HEK293 (cell line): ENCODE results near the gene FHAD1.

Experiments
- HOXC10 ChIP-seq: sonication (generic); formaldehyde crosslinking; IDR thresholded peaks from 2 replicates; pipeline ENCODE4 v1.8.1; 2023; ENCODE audit warnings: mild to moderate bottlenecking, missing genetic modification reagents
- TCF7L2 ChIP-seq: IDR thresholded peaks from 2 replicates; pipeline ENCODE4 v1.6.1; 2011; ENCODE audit warnings: low read depth, mild to moderate bottlenecking, inconsistent platforms, low read length, moderate library complexity, borderline replicate concordance
- ZNF214 ChIP-seq: fragments of 450-650 bp; formaldehyde crosslinking; IDR thresholded peaks from 2 replicates; pipeline ENCODE4 v1.5.1; 2017; ENCODE audit warnings: missing biosample characterization, mild to moderate bottlenecking, missing genetic modification characterization, borderline replicate concordance
- ZNF830 ChIP-seq: fragments of 450-650 bp; IDR thresholded peaks from 2 replicates; pipeline ENCODE4 v1.5.0; 2018; ENCODE audit warnings: missing biosample characterization, missing genetic modification characterization, low read depth, mild to moderate bottlenecking, moderate library complexity
- TF ChIP-seq, protein P1 (sequence below): fragments of 450-650 bp; formaldehyde crosslinking; IDR thresholded peaks from 2 replicates; pipeline ENCODE4 v1.5.1; 2016; ENCODE audit warnings: missing biosample characterization, missing genetic modification characterization
- TF ChIP-seq, protein P2 (sequence below): fragments of 450-650 bp; formaldehyde crosslinking; IDR thresholded peaks from 2 replicates; pipeline ENCODE4 v1.5.1; 2016; ENCODE audit warnings: missing biosample characterization, missing genetic modification characterization
- TF ChIP-seq, protein P3 (sequence below): fragments of 450-650 bp; formaldehyde crosslinking; IDR thresholded peaks from 2 replicates; pipeline ENCODE4 v1.5.1; 2016; ENCODE audit warnings: missing biosample characterization, missing genetic modification characterization

DNA sequence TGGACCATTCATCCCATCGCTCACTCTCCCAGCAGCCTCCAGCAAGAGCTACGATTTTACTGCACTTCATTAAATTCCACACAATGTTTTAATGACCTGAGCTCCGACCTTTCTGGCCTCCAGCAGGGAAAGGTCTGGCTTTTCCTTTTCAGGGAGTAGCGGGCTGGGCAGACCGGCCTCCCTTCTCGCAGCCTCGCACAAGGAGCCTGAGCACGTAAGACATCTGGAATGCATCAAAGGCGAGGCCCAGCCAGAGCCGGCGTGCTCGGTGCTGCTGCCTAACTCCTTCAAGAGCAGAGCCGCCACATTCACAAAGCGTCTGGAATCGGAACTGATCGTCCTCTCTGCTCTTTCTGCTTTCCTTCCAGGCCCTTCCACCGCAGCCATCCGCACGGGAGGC is 32.5 kb upstream of the FHAD1 start:
- TF ChIP-seq, protein P1, sequence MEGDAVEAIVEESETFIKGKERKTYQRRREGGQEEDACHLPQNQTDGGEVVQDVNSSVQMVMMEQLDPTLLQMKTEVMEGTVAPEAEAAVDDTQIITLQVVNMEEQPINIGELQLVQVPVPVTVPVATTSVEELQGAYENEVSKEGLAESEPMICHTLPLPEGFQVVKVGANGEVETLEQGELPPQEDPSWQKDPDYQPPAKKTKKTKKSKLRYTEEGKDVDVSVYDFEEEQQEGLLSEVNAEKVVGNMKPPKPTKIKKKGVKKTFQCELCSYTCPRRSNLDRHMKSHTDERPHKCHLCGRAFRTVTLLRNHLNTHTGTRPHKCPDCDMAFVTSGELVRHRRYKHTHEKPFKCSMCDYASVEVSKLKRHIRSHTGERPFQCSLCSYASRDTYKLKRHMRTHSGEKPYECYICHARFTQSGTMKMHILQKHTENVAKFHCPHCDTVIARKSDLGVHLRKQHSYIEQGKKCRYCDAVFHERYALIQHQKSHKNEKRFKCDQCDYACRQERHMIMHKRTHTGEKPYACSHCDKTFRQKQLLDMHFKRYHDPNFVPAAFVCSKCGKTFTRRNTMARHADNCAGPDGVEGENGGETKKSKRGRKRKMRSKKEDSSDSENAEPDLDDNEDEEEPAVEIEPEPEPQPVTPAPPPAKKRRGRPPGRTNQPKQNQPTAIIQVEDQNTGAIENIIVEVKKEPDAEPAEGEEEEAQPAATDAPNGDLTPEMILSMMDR (tag by site-specific recombination), result no peak
- TF ChIP-seq, protein P2, sequence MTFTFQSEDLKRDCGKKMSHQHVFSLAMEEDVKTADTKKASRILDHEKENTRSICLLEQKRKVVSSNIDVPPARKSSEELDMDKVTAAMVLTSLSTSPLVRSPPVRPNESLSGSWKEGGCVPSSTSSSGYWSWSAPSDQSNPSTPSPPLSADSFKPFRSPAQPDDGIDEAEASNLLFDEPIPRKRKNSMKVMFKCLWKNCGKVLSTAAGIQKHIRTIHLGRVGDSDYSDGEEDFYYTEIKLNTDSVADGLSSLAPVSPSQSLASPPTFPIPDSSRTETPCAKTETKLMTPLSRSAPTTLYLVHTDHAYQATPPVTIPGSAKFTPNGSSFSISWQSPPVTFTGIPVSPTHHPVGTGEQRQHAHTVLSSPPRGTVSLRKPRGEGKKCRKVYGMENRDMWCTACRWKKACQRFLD (tag by site-specific recombination), result no peak
- TF ChIP-seq ZNF830 (tag by site-specific recombination) (no peak), TCF7L2 (no peak), ZNF214 (no peak), HOXC10 (CRISPR knock-in tag) (no peak)
- TF ChIP-seq, protein P3, sequence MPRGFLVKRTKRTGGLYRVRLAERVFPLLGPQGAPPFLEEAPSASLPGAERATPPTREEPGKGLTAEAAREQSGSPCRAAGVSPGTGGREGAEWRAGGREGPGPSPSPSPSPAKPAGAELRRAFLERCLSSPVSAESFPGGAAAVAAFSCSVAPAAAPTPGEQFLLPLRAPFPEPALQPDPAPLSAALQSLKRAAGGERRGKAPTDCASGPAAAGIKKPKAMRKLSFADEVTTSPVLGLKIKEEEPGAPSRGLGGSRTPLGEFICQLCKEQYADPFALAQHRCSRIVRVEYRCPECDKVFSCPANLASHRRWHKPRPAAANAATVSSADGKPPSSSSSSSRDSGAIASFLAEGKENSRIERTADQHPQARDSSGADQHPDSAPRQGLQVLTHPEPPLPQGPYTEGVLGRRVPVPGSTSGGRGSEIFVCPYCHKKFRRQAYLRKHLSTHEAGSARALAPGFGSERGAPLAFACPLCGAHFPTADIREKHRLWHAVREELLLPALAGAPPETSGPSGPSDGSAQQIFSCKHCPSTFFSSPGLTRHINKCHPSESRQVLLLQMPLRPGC, result no peak
